Rectal smooth muscle tissue (tissue), 1 donor: Measurements from ENCODE around the gene RTP2.
"Not testable (repeated sequence)": the region's sequence is repeated elsewhere in the genome, so short reads cannot be mapped to it uniquely, and the experiment has no call there.

Experiments
- H3K27ac ChIP-seq: one replicate; pipeline ENCODE4 v1.7.0; 2013; ENCODE audit warnings: low read depth, low read length, inconsistent platforms
- H3K27me3 ChIP-seq: one replicate; pipeline ENCODE4 v1.7.0; 2013; ENCODE audit warnings: low read length; ENCODE audit not compliant: control insufficient read depth, insufficient read depth
- H3K36me3 ChIP-seq: one replicate; pipeline ENCODE4 v1.7.0; 2013; ENCODE audit warnings: low read length; ENCODE audit not compliant: control insufficient read depth, insufficient read depth
- H3K4me1 ChIP-seq: one replicate; pipeline ENCODE4 v1.7.0; 2013; ENCODE audit warnings: low read length; ENCODE audit not compliant: control insufficient read depth, insufficient read depth
- H3K4me3 ChIP-seq: one replicate; pipeline ENCODE4 v1.7.0; 2013; ENCODE audit warnings: low read length
- H3K9ac ChIP-seq: one replicate; pipeline ENCODE4 v1.7.0; 2013; ENCODE audit warnings: low read length

RTP2 gene

GRCh38 chr3:187695449-187695848 is 6.9 kb downstream of the RTP2 start:
- Histone ChIP-seq H3K4me1 (no peaks in the 10 kb centered on the region), H3K27ac (no peak overlapping the region), H3K9ac (no peak overlapping the region), H3K36me3 (no peaks in the 10 kb centered on the region), H3K27me3 (no peaks in the 10 kb centered on the region), H3K4me3 (no peak overlapping the region)

GRCh38 chr3:187694801-187695200 is 7.6 kb downstream of the RTP2 start:
- H3K9ac ChIP-seq: no peak overlapping the region
- H3K27me3 ChIP-seq: no peaks in the 10 kb centered on the region
- no peaks in the 10 kb centered on the region for H3K4me1 ChIP-seq
- H3K4me3 ChIP-seq: no peak overlapping the region
- H3K36me3 ChIP-seq: no peaks in the 10 kb centered on the region
- H3K27ac ChIP-seq: no peak overlapping the region

GRCh38 chr3:187693431-187693830 is 8.9 kb downstream of the RTP2 start:
- Histone ChIP-seq H3K4me3 (no peak overlapping the region), H3K27ac (no peak overlapping the region), H3K36me3 (no peaks in the 10 kb centered on the region), H3K27me3 (no peaks in the 10 kb centered on the region), H3K9ac (no peak overlapping the region), H3K4me1 (no peaks in the 10 kb centered on the region)

GRCh38 chr3:187689984-187690383 is 12.4 kb downstream of the RTP2 start:
- H3K27ac ChIP-seq: no peak overlapping the region
- no peaks in the 10 kb centered on the region for H3K36me3 ChIP-seq
- no peak overlapping the region for H3K9ac ChIP-seq
- H3K4me3 ChIP-seq: no peak overlapping the region
- no peaks in the 10 kb centered on the region for H3K4me1 ChIP-seq
- no peaks in the 10 kb centered on the region for H3K27me3 ChIP-seq

- no peaks in the 10 kb centered on the region for H3K36me3 ChIP-seq
- H3K27me3 ChIP-seq: no peaks in the 10 kb centered on the region
- no peak overlapping the region for H3K9ac ChIP-seq
- H3K27ac ChIP-seq: no peak overlapping the region
- H3K4me3 ChIP-seq: no peak overlapping the region
- H3K4me1 ChIP-seq: no peaks in the 10 kb centered on the region
Observed at GRCh38 chr3:187686621-187687273, 15.6 kb downstream of the RTP2 start.

GRCh38 chr3:187685948-187686347 is 16.4 kb downstream of the RTP2 start:
- no peak overlapping the region for H3K4me3 ChIP-seq
- no peaks in the 10 kb centered on the region for H3K27me3 ChIP-seq
- no peaks in the 10 kb centered on the region for H3K4me1 ChIP-seq
- no peak overlapping the region for H3K27ac ChIP-seq
- H3K36me3 ChIP-seq: no peaks in the 10 kb centered on the region
- no peak overlapping the region for H3K9ac ChIP-seq

GRCh38 chr3:187684880-187685279 is 17.5 kb downstream of the RTP2 start:
- H3K9ac ChIP-seq: no peak overlapping the region
- no peaks in the 10 kb centered on the region for H3K4me1 ChIP-seq

GRCh38 chr3:187684444-187684843 is 17.9 kb downstream of the RTP2 start:
- H3K36me3 ChIP-seq: no peaks in the 10 kb centered on the region
- H3K27me3 ChIP-seq: no peaks in the 10 kb centered on the region
- H3K27ac ChIP-seq: no peak overlapping the region
- H3K9ac ChIP-seq: no peak overlapping the region
- H3K4me1 ChIP-seq: no peaks in the 10 kb centered on the region
- H3K4me3 ChIP-seq: no peak overlapping the region

More at GRCh38 chr3:187684880-187685279, 17.5 kb downstream of the RTP2 start:
- Histone ChIP-seq H3K36me3 (no peaks in the 10 kb centered on the region), H3K4me3 (no peak overlapping the region), H3K27me3 (no peaks in the 10 kb centered on the region), H3K27ac (no peak overlapping the region)

GRCh38 chr3:187681756-187682155 is 20.6 kb downstream of the RTP2 start:
- H3K9ac ChIP-seq, H3K4me1 ChIP-seq, H3K36me3 ChIP-seq, H3K27me3 ChIP-seq, H3K27ac ChIP-seq, H3K4me3 ChIP-seq: not testable (repeated sequence)

- H3K4me3 ChIP-seq: no peak overlapping the region
- no peaks in the 10 kb centered on the region for H3K36me3 ChIP-seq
- no peaks in the 10 kb centered on the region for H3K27me3 ChIP-seq
- no peak overlapping the region for H3K9ac ChIP-seq
- H3K27ac ChIP-seq: no peak overlapping the region
- no peaks in the 10 kb centered on the region for H3K4me1 ChIP-seq
Observed at GRCh38 chr3:187679638-187680396, 22.5 kb downstream of the RTP2 start.

GRCh38 chr3:187678726-187679268 is 23.6 kb downstream of the RTP2 start:
- Histone ChIP-seq H3K27me3 (no peaks in the 10 kb centered on the region), H3K4me1 (no peaks in the 10 kb centered on the region), H3K9ac (no peak overlapping the region), H3K4me3 (no peak overlapping the region), H3K36me3 (no peaks in the 10 kb centered on the region), H3K27ac (no peak overlapping the region)

- no peaks in the 10 kb centered on the region for H3K27me3 ChIP-seq
- no peak overlapping the region for H3K27ac ChIP-seq
- H3K4me3 ChIP-seq: no peak overlapping the region
- H3K4me1 ChIP-seq: no peaks in the 10 kb centered on the region
- no peaks in the 10 kb centered on the region for H3K36me3 ChIP-seq
- H3K9ac ChIP-seq: no peak overlapping the region
Observed at GRCh38 chr3:187677604-187678003, 24.8 kb downstream of the RTP2 start.

GRCh38 chr3:187673012-187673411 is 29.3 kb downstream of the RTP2 start:
- H3K9ac ChIP-seq: no peak overlapping the region
- H3K27me3 ChIP-seq: peaks cover 4% of the 10 kb centered on the region
- H3K4me1 ChIP-seq: no peaks in the 10 kb centered on the region
- H3K36me3 ChIP-seq: no peaks in the 10 kb centered on the region
- H3K4me3 ChIP-seq: no peak overlapping the region
- H3K27ac ChIP-seq: no peak overlapping the region
